Endothelial cell of umbilical vein (primary cell): ENCODE measurements around the gene KMT5C. TPM values are rescaled to one million over a fixed set of nuclear protein-coding genes. Genes with fewer than 3 reads are reported as not detected.

Experiments
- BruUV-seq: library from RNA; stranded (reverse); fragments of 400-500 nt; replicated peaks from 2 replicates; lab custom pipeline; 2021; lab: Mats Ljungman, UMichigan
- CTCF ChIA-PET: fragments of 300-600, 350-600 bp; sonication (Branson Sonifier 250); formaldehyde crosslinking; loops from one replicate; lab custom pipeline; 2021; ENCODE audit warnings: antibody characterized with exemption, inconsistent platforms; lab: Charles Lee
- POLR2A ChIA-PET: fragments of 300-600, 350-600 bp; sonication (Branson Sonifier 250); formaldehyde crosslinking; loops from one replicate; lab custom pipeline; 2021; ENCODE audit warnings: antibody characterized with exemption, inconsistent platforms; lab: Charles Lee
- DNase-seq: peaks from one replicate; pipeline ENCODE4 v3.0.0-alpha.2; 2011; ENCODE audit warnings: low read depth, low spot score
- FAIRE-seq: peaks from 2 replicates; lab custom pipeline; 2011; peaks lifted over from hg19 to GRCh38; lab: Jason Lieb, UNC
- H2AFZ ChIP-seq: 2 replicates; pipeline ENCODE4 v1.6.0; 2012; ENCODE audit warnings: low read depth, low read length, control low read depth, inconsistent platforms
- H3K27ac ChIP-seq: 2 replicates; pipeline ENCODE4 v1.5.1; 2011; ENCODE audit warnings: low read depth, mild to moderate bottlenecking, control low read depth, low read length, moderate library complexity; ENCODE audit not compliant: insufficient read depth
- H3K27me3 ChIP-seq, 2 experiments: 2 replicates each; pipeline versions ENCODE4 v1.6.0 to v1.6.1; 2011; ENCODE audit warnings: low read length in 2 of 2, mixed read lengths in 1 of 2; ENCODE audit not compliant: control insufficient read depth in 2 of 2, insufficient read depth in 2 of 2
- H3K36me3 ChIP-seq, 2 experiments: 2 replicates in 1 of 2; 3 replicates in 1 of 2; pipeline ENCODE4 v1.5.1; 2011; ENCODE audit warnings: low read length in 2 of 2, mild to moderate bottlenecking in 1 of 2, moderate library complexity in 1 of 2; ENCODE audit not compliant: control insufficient read depth in 2 of 2, insufficient read depth in 2 of 2; ENCODE audit errors: extremely low read depth in 1 of 2
- H3K4me1 ChIP-seq: 3 replicates; pipeline ENCODE4 v1.5.1; 2011; ENCODE audit warnings: mild to moderate bottlenecking, low read length; ENCODE audit not compliant: control insufficient read depth, insufficient read depth; ENCODE audit errors: extremely low read depth
- H3K4me2 ChIP-seq: 2 replicates; pipeline ENCODE4 v1.6.1; 2011; ENCODE audit warnings: low read length, control low read depth, mixed read lengths; ENCODE audit not compliant: insufficient read depth
- H3K4me3 ChIP-seq, 3 experiments: fragments of 200-600 bp in 1 of 3; sonication (generic), shearing (Covaris generic) in 1 of 3; replicated peaks in 1 of 3; 2 replicates each; pipeline ENCODE4 v1.5.1; 2011 to 2016; ENCODE audit warnings: control low read depth in 3 of 3, low read length in 3 of 3, mild to moderate bottlenecking in 2 of 3, inconsistent platforms in 1 of 3, low read depth in 1 of 3, moderate library complexity in 1 of 3; ENCODE audit not compliant: insufficient read depth in 1 of 3
- H3K79me2 ChIP-seq: 2 replicates; pipeline ENCODE4 v1.6.0; 2012; ENCODE audit warnings: low read length, inconsistent platforms; ENCODE audit not compliant: control insufficient read depth, insufficient read depth
- H3K9ac ChIP-seq: replicated peaks from 2 replicates; pipeline ENCODE3; 2011; ENCODE audit warnings: low read length, control low read depth; ENCODE audit not compliant: insufficient read depth; ENCODE audit errors: extremely low read depth
- H3K9me1 ChIP-seq: replicated peaks from 3 replicates; pipeline ENCODE4 v1.6.0; 2011; ENCODE audit warnings: mild to moderate bottlenecking, low read length; ENCODE audit not compliant: control insufficient read depth, insufficient read depth; ENCODE audit errors: extremely low read depth
- H3K9me3 ChIP-seq: replicated peaks from 2 replicates; pipeline ENCODE4 v1.5.1; 2012; ENCODE audit warnings: low read length, inconsistent platforms; ENCODE audit not compliant: control insufficient read depth, insufficient read depth
- H4K20me1 ChIP-seq: replicated peaks from 2 replicates; pipeline ENCODE3; 2011; ENCODE audit warnings: mild to moderate bottlenecking, low read length; ENCODE audit not compliant: control insufficient read depth, insufficient read depth; ENCODE audit errors: extremely low read depth
- EZH2 ChIP-seq: IDR thresholded peaks from 2 replicates; pipeline ENCODE4 v1.6.1; 2012; ENCODE audit warnings: borderline replicate concordance, low read depth, mild to moderate bottlenecking, moderate library complexity, low read length, inconsistent platforms; ENCODE audit not compliant: severe bottlenecking
- FOS ChIP-seq: IDR thresholded peaks from 2 replicates; pipeline ENCODE4 v1.6.1; 2011; ENCODE audit warnings: mild to moderate bottlenecking, low read length, moderate library complexity, borderline replicate concordance; ENCODE audit not compliant: insufficient read depth
- GATA2 ChIP-seq: IDR thresholded peaks from 2 replicates; pipeline ENCODE4 v1.7.0; 2011; ENCODE audit warnings: low read depth, mild to moderate bottlenecking, moderate library complexity, mixed read lengths, low read length; ENCODE audit not compliant: insufficient read length, insufficient read depth
- MYC ChIP-seq: IDR thresholded peaks from one replicate; pipeline ENCODE4 v1.6.1; 2011; ENCODE audit warnings: mild to moderate bottlenecking, low read depth, low read length
- POLR2AphosphoS5 ChIP-seq: IDR thresholded peaks from 2 replicates; pipeline ENCODE4 v1.6.1; 2012; ENCODE audit warnings: low read depth, mild to moderate bottlenecking, control low read depth, low read length, moderate library complexity; ENCODE audit not compliant: insufficient read depth
- dilution Hi-C: fragments of 300-500 bp; cut with MboI; formaldehyde crosslinking; loops from one replicate; pipeline ENCODE4 v1.15.0; 2019; ENCODE audit warnings: low sequenced_read_pairs; ENCODE audit not compliant: extremely low pct_ligation_motif_present
- intact Hi-C: fragments of 100-400 bp; cut with micrococcal nuclease; formaldehyde crosslinking; loops from one replicate; pipeline ENCODE4 v1.10.0; 2022
- polyA plus RNA-seq, 4 experiments: library from polyadenylated mRNA; depleted of rRNA in 3 of 4; stranded (reverse) in 3 of 4; unstranded in 1 of 4; fragments of >200 nt; gene quantifications; 2 replicates each; pipeline versions ENCODE4 v1.2.1 to v1.2.3, GENCODE V29; 2011 to 2012; ENCODE audit warnings: missing spikeins in 1 of 4
- total RNA-seq: library from RNA; stranded (reverse); gene quantifications from 2 replicates; pipeline ENCODE4 v1.2.3, GENCODE V29; 2021
- TF ChIP-seq, protein P1 (sequence below): IDR thresholded peaks from 2 replicates; pipeline ENCODE4 v1.6.1; 2011; ENCODE audit not compliant: insufficient read depth, insufficient read length

The KMT5C gene
- total and polyA plus RNA-seq, 2 donors (not counting 3 experiments of a cell fraction or from before 2014, with no cell fraction given), result 7.2 to 13.5 TPM

DNA sequence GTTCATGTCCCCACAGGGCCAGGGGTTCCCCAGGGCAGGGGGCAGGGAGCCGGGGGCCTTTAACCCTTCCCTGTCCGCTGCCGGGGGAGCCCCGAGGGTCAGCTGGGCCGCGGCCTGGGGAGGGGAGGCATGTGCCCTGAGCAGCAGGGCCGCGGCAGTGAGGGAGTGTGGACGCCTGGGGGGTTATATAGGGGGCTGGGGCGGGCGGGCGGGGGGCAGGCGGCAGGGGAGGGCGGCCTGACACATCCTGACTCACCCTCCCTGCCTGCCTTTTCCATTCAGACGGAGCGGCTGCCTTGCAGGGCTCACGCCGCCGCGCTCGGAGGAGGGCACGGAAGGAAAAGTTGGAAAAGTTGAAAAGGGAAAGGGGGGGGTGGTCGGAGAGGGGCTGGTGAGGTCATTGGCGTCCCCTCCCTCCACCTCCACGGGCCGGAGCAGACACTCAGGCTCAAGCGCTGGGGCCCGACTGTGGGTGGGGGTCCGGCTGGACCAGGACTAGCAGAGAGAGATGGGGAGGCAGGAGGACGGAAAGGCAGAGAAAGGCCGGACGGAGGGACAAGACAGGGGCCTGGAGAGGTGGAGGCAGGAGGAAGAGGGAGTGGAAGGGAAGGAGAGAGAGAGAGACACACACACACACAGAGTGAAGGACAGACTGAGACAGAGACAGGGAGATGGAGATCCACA, 30.8 kb downstream of the KMT5C start, which contains the start of gene IL11:
Gene IL11 (minus strand): TSS at position 159 of the 684 bp plus-strand sequence. CDS start 153 bp downstream, at position 6.
- POLR2A ChIA-PET, result interaction anchor here (0.6 kb wide), 1 partner anchor 223 kb away, joined by 3 read pairs; no protein-coding TSS in a partner anchor
- Histone ChIP-seq H3K9me1 (no peaks in the 10 kb centered on the region), H2AFZ (peak within 1 kb of the TSS; percentile 17), H4K20me1 (no peaks in the 10 kb centered on the region), H3K36me3 (no peaks in the 10 kb centered on the region), H3K4me1 (peaks cover 3% of the 10 kb centered on the region), H3K4me3 (no peak within 1 kb of the TSS), H3K79me2 (no peaks in the 10 kb centered on the region), H3K27me3 (peaks cover 10 to 21% of the 10 kb centered on the region in 2 experiments), H3K9ac (no peak within 1 kb of the TSS), H3K27ac (no peak within 1 kb of the TSS), H3K9me3 (no peaks in the 10 kb centered on the region), H3K4me2 (no peak within 1 kb of the TSS)
- dilution Hi-C loops, result no loop called here
- TF ChIP-seq MYC (no peak), POLR2AphosphoS5 (no peak), GATA2 (no peak), FOS (no peak), EZH2 (peak; percentile 59)
- TF ChIP-seq, protein P1, sequence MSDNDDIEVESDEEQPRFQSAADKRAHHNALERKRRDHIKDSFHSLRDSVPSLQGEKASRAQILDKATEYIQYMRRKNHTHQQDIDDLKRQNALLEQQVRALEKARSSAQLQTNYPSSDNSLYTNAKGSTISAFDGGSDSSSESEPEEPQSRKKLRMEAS, result no peak
- DNase-seq, result no peak
- intact Hi-C loops, result no loop called here
- CTCF ChIA-PET, result interaction anchor here (1.0 kb wide), 1 partner anchor 69 kb away, joined by 3 read pairs; no protein-coding TSS in a partner anchor
- FAIRE-seq, result peak; percentile 4
- BruUV-seq, result no TSS peak
